ENCODE data around the gene RNPEP. TPM values are rescaled to one million over a fixed set of nuclear protein-coding genes. Genes with fewer than 3 reads are reported as not detected.

The RNPEP gene
- total RNA-seq, 2 experiments from 2014 or later = 33.7 TPM

- POLR2A ChIA-PET = no interaction called here
- Mint-ChIP-seq H3K27me3 (peaks cover 10% of the 10 kb centered on the region), H3K9me3 (no peaks in the 10 kb centered on the region), H3K27ac (no peak overlapping the region), H3K4me1 (peaks cover 1% of the 10 kb centered on the region), H3K36me3 (peaks cover 17% of the 10 kb centered on the region), H3K4me3 (no peak overlapping the region)
- DNase-seq (no peak), ATAC-seq (ENCODE audit: low read depth) (no peak)
Measured at GRCh38 chr1:201970334-201971159, 11.9 kb upstream of the RNPEP start.

GRCh38 chr1:201982082-201982622 lies 296 bp upstream of the RNPEP start:
- Mint-ChIP-seq H3K27me3 (peaks cover 14% of the 10 kb centered on the region), H3K27ac (peak overlapping the region; percentile 64), H3K9me3 (no peaks in the 10 kb centered on the region), H3K36me3 (peaks cover 3% of the 10 kb centered on the region), H3K4me1 (peaks cover 18% of the 10 kb centered on the region), H3K4me3 (peak overlapping the region; percentile 88)
- DNase-seq (no peak), ATAC-seq (ENCODE audit: low read depth) (peak; percentile 78)
- POLR2A ChIA-PET = interaction anchor here (0.9 to 1.5 kb wide), 5 partner anchors 10 to 945 kb away, joined by 3 to 8 read pairs (median 4); partner anchors contain the start of genes KLHL12 and TIMM17A

GRCh38 chr1:201983380-201983805 lies 945 bp downstream of the RNPEP start:
- H3K4me3 Mint-ChIP-seq = peak overlapping the region; percentile 99
- peaks cover 18% of the 10 kb centered on the region for H3K4me1 Mint-ChIP-seq
- H3K36me3 Mint-ChIP-seq = peaks cover 3% of the 10 kb centered on the region
- DNase-seq = no peak
- no peak for ATAC-seq (ENCODE audit: low read depth)
- POLR2A ChIA-PET = interaction anchor here (1.2 to 1.5 kb wide), 3 partner anchors 11 to 100 kb away, joined by 3 to 8 read pairs (median 4); no protein-coding TSS in a partner anchor
- H3K27ac Mint-ChIP-seq = peak overlapping the region; percentile 92
- H3K9me3 Mint-ChIP-seq = no peaks in the 10 kb centered on the region
- peaks cover 12% of the 10 kb centered on the region for H3K27me3 Mint-ChIP-seq

GRCh38 chr1:201984446-201984845 lies 2.0 kb downstream of the RNPEP start:
- H3K27me3 Mint-ChIP-seq = peaks cover 12% of the 10 kb centered on the region
- no peak overlapping the region for H3K27ac Mint-ChIP-seq
- no peak overlapping the region for H3K4me3 Mint-ChIP-seq
- peaks cover 18% of the 10 kb centered on the region for H3K4me1 Mint-ChIP-seq
- POLR2A ChIA-PET = interaction anchor here (0.8 kb wide), 1 partner anchor 29 kb away, joined by 6 read pairs; the partner anchor contains the start of gene TIMM17A
- DNase-seq (no peak), ATAC-seq (ENCODE audit: low read depth) (no peak)
- H3K9me3 Mint-ChIP-seq = no peaks in the 10 kb centered on the region
- H3K36me3 Mint-ChIP-seq = peaks cover 3% of the 10 kb centered on the region

GRCh38 chr1:201985355-201985754 lies 2.9 kb downstream of the RNPEP start:
- POLR2A ChIA-PET = interaction anchor here (0.8 kb wide), 1 partner anchor 30 kb away, joined by 6 read pairs; the partner anchor contains the start of gene TIMM17A
- ATAC-seq (ENCODE audit: low read depth) = no peak

GRCh38 chr1:201988601-201989000 lies 6.2 kb downstream of the RNPEP start:
- no peak for ATAC-seq (ENCODE audit: low read depth)
- H3K9me3 Mint-ChIP-seq = no peaks in the 10 kb centered on the region
- DNase-seq = no peak
- POLR2A ChIA-PET = no interaction called here
- H3K4me3 Mint-ChIP-seq = no peak overlapping the region
- peaks cover 18% of the 10 kb centered on the region for H3K36me3 Mint-ChIP-seq
- H3K27ac Mint-ChIP-seq = no peak overlapping the region
- peaks cover 7% of the 10 kb centered on the region for H3K4me1 Mint-ChIP-seq
- no peaks in the 10 kb centered on the region for H3K27me3 Mint-ChIP-seq

More at GRCh38 chr1:201985355-201985754, 2.9 kb downstream of the RNPEP start:
- Mint-ChIP-seq H3K27me3 (peaks cover 6% of the 10 kb centered on the region), H3K27ac (no peak overlapping the region), H3K36me3 (peaks cover 5% of the 10 kb centered on the region), H3K4me1 (peaks cover 18% of the 10 kb centered on the region), H3K9me3 (no peaks in the 10 kb centered on the region), H3K4me3 (no peak overlapping the region)
- DNase-seq = no peak

GRCh38 chr1:201989354-201990128 lies 7.1 kb downstream of the RNPEP start:
- no peak overlapping the region for H3K4me3 Mint-ChIP-seq
- DNase-seq (no peak), ATAC-seq (ENCODE audit: low read depth) (no peak)
- peaks cover 3% of the 10 kb centered on the region for H3K4me1 Mint-ChIP-seq
- H3K27me3 Mint-ChIP-seq = no peaks in the 10 kb centered on the region
- H3K36me3 Mint-ChIP-seq = peaks cover 20% of the 10 kb centered on the region
- H3K27ac Mint-ChIP-seq = no peak overlapping the region
- no peaks in the 10 kb centered on the region for H3K9me3 Mint-ChIP-seq
- POLR2A ChIA-PET = no interaction called here

GRCh38 chr1:201990427-201990826 lies 8.0 kb downstream of the RNPEP start:
- Mint-ChIP-seq H3K4me1 (peaks cover 3% of the 10 kb centered on the region), H3K27me3 (no peaks in the 10 kb centered on the region), H3K27ac (no peak overlapping the region), H3K4me3 (no peak overlapping the region), H3K36me3 (peaks cover 20% of the 10 kb centered on the region), H3K9me3 (no peaks in the 10 kb centered on the region)
- POLR2A ChIA-PET = no interaction called here
- no peak for DNase-seq
- no peak for ATAC-seq (ENCODE audit: low read depth)

GRCh38 chr1:201999625-202000238 lies 17.3 kb downstream of the RNPEP start:
- Mint-ChIP-seq H3K27me3 (no peaks in the 10 kb centered on the region), H3K4me3 (no peak overlapping the region), H3K27ac (no peak overlapping the region), H3K4me1 (no peaks in the 10 kb centered on the region), H3K9me3 (no peaks in the 10 kb centered on the region), H3K36me3 (peaks cover 5% of the 10 kb centered on the region)
- ATAC-seq (ENCODE audit: low read depth) = peak; percentile 76
- no peak for DNase-seq
- POLR2A ChIA-PET = interaction anchor here (0.5 kb wide), 1 partner anchor 116 kb away, joined by 3 read pairs; no protein-coding TSS in a partner anchor

- no peaks in the 10 kb centered on the region for H3K9me3 Mint-ChIP-seq
- peaks cover 3% of the 10 kb centered on the region for H3K36me3 Mint-ChIP-seq
- no peak overlapping the region for H3K27ac Mint-ChIP-seq
- POLR2A ChIA-PET = no interaction called here
- H3K4me3 Mint-ChIP-seq = no peak overlapping the region
- no peak for DNase-seq
- H3K4me1 Mint-ChIP-seq = no peaks in the 10 kb centered on the region
- no peaks in the 10 kb centered on the region for H3K27me3 Mint-ChIP-seq
- ATAC-seq (ENCODE audit: low read depth) = no peak
Measured at GRCh38 chr1:202002507-202002906, 20.1 kb downstream of the RNPEP start.

GRCh38 chr1:202004711-202005110 lies 22.3 kb downstream of the RNPEP start:
- ATAC-seq (ENCODE audit: low read depth) (no peak), DNase-seq (no peak)
- Mint-ChIP-seq H3K4me1 (peaks cover 2% of the 10 kb centered on the region), H3K36me3 (peaks cover 3% of the 10 kb centered on the region), H3K4me3 (no peak overlapping the region), H3K27ac (no peak overlapping the region), H3K9me3 (no peaks in the 10 kb centered on the region), H3K27me3 (no peaks in the 10 kb centered on the region)
- POLR2A ChIA-PET = no interaction called here

GRCh38 chr1:202005958-202006357 lies 23.5 kb downstream of the RNPEP start:
- POLR2A ChIA-PET = no interaction called here
- DNase-seq (no peak), ATAC-seq (ENCODE audit: low read depth) (no peak)
- Mint-ChIP-seq H3K4me3 (no peak overlapping the region), H3K4me1 (peaks cover 2% of the 10 kb centered on the region), H3K27ac (no peak overlapping the region), H3K9me3 (no peaks in the 10 kb centered on the region), H3K27me3 (no peaks in the 10 kb centered on the region), H3K36me3 (peaks cover 3% of the 10 kb centered on the region)

GRCh38 chr1:202007304-202007703 lies 24.9 kb downstream of the RNPEP start:
- POLR2A ChIA-PET = no interaction called here
- H3K27ac Mint-ChIP-seq = no peak overlapping the region

More at GRCh38 chr1:202007304-202007703, 24.9 kb downstream of the RNPEP start:
- H3K4me1 Mint-ChIP-seq = peaks cover 2% of the 10 kb centered on the region
- no peak overlapping the region for H3K4me3 Mint-ChIP-seq
- no peaks in the 10 kb centered on the region for H3K27me3 Mint-ChIP-seq
- ATAC-seq (ENCODE audit: low read depth) (no peak), DNase-seq (no peak)
- peaks cover 3% of the 10 kb centered on the region for H3K36me3 Mint-ChIP-seq
- no peaks in the 10 kb centered on the region for H3K9me3 Mint-ChIP-seq

Measured in activated naive CD8-positive, alpha-beta T cell treated with anti-CD3 and anti-CD28 coated beads, Interleukin-2, amount 10 ng/mL, durations not matched to agents 7 days and 5 days (primary cell).